ENCODE results near the gene GPR151.
"Not testable (repeated sequence)": the region's sequence is repeated elsewhere in the genome, so short reads cannot be mapped to it uniquely, and the experiment has no call there.

Gene GPR151

DNA sequence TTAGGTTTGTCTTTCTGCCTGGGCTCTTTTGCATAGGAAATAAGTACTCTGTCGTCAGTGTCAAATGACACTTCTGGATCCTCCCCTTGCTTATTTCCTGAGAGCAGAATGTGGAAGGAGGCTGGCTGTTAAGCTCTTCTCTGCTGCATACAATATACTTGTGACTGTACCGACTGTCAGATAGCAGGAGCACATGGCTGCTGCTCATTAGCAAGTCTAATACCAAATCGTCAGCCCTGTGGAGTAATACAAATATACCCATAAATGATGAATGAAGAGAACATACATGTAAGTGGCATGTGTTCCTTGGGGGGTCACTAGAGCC is at the start of gene GPR151:
GPR151 (minus strand) TSS at position 40 of the 325 bp plus-strand sequence. CDS start 77 bp downstream, outside the sequence.
- DNase-seq = no peak

GRCh38 chr5:146564007-146564762 is 48.2 kb upstream of the GPR151 start:
- DNase-seq = no peak

- no peak for DNase-seq
These were observed 46.5 kb upstream of the GPR151 start for GRCh38 chr5:146562461-146562860.

GRCh38 chr5:146561711-146562110 is 45.7 kb upstream of the GPR151 start:
- no peak for DNase-seq

- no peak for DNase-seq
These were observed 44.3 kb upstream of the GPR151 start for GRCh38 chr5:146560205-146560812.

DNA sequence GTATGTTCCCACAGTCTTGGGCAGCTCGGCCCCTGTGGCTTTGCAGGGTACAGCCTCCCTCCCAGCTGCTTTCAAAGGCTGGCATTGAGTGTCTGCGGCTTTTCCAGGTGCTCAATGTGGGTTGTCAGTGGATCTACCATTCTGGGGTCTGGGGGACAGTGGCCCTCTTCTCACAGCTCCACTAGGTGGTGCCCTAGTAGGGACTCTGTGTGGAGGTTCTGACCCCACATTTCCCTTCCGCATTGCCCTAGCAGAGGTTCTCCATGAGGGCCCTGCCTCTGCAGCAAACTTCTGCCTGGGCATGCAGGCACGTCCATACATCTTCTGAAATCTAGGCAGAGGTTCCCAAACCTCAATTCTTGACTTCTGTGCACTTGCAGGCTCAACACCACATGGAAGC is 40.9 kb upstream of the GPR151 start:
- not testable (repeated sequence) for DNase-seq

DNA sequence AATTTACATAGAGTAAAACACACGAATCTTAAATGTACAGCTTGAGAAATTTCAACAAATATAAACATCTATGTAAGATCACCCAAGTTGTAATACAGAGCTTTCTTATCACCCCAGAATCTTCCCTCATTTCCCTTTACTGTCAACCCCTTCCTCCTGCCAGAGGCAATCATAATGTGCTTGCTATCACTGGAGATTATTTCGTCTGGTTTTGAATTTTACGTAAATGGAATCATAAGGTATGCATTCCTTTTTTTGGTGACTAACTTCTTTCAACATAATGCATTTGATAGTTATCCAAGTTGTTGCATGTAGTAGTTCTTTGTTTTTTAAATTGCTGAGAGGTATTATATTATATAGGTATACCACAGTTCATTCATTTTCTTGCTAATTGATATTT is 37.5 kb upstream of the GPR151 start:
- no peak for DNase-seq

DNA sequence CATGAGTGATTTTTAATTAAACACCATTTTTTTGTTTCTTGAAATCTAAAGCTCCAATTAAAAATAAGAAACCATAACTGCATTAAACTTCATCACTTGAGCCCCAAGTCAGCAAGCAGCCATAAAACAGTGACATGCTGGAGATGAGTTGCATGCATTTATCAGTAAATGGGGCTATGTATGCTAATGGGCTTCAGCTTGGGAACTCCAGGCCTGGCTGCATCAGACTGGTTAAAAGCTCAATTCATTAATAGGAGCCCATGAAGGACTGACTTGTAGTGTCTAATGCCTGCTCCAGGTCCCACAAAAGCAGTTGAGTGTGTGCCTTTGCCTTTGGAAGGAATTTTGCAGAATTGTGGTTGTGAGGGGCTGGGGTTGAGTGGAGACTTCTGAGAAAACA is 33.6 kb upstream of the GPR151 start:
- no peak for DNase-seq

- no peak for DNase-seq
These were observed 32.9 kb upstream of the GPR151 start for GRCh38 chr5:146548781-146549449.

- DNase-seq = no peak
These were observed 28.2 kb upstream of the GPR151 start for GRCh38 chr5:146544232-146544631.

- DNase-seq = peak; percentile 77
These were observed 26.2 kb upstream of the GPR151 start for GRCh38 chr5:146541958-146542849.

GRCh38 chr5:146540414-146540813 is 24.4 kb upstream of the GPR151 start:
- no peak for DNase-seq

DNA sequence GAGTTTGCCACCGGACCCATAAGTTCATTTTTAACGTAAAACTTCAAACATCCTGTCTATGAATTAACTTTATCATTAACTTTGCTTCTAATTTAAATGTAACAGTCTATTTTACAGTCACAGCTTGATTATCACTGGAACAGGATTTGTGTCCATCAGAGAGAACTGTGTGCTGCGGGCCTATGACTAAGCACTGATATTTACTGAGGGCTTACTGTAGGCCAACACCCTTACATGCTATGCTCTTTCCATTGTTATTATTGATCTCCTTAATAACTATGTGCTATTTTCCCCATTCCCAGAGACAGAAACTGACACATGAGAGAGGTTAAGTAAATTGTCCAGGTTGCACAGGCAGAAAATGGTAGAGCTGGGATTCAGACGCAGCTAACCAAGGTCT is 24.0 kb upstream of the GPR151 start:
- no peak for DNase-seq

GRCh38 chr5:146538432-146538831 is 22.4 kb upstream of the GPR151 start:
- DNase-seq = no peak

- no peak for DNase-seq
These were observed 17.9 kb upstream of the GPR151 start for GRCh38 chr5:146533882-146534281.

- DNase-seq = peak; percentile 67
These were observed 17.4 kb upstream of the GPR151 start for GRCh38 chr5:146533260-146533857.

- no peak for DNase-seq
These were observed 14.0 kb upstream of the GPR151 start for GRCh38 chr5:146529984-146530383.

DNA sequence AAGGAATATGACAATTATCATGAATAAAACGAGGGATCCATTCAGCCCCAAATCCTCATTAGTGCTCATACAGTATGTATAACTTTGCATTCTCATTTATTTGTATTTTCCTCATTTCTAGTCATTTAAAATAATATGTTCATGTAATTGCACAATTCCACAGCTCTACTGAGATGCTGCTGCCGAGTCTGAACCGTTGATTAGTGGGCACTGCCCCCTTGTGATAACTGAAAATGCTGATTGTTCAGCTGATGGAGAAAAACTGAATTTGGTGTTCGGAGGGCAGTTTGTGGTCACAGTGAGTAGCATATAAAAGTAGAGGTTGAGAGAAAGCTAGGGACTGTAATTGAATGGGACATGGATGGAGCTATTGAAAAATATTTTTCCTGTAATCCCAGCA is 12.2 kb upstream of the GPR151 start:
- DNase-seq = no peak

DNA sequence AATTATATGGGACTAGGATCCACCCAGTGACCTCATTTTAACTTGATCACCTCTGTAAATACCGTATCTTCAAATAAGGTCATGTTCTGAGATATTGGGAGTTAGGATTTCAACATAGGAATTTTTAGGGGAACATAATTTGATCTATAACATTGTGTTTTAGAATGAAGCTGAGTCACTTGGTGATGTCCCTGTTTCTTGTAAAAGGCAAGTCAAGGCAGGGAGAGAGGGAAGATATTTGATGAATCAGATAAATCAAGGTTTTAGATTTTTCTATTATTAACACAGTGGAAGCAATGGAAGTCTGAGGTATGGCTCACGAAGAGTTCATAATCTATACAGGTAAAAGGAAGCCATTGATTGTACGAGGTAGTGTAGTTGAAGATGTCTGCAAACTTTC is 11.8 kb upstream of the GPR151 start:
- no peak for DNase-seq

DNA sequence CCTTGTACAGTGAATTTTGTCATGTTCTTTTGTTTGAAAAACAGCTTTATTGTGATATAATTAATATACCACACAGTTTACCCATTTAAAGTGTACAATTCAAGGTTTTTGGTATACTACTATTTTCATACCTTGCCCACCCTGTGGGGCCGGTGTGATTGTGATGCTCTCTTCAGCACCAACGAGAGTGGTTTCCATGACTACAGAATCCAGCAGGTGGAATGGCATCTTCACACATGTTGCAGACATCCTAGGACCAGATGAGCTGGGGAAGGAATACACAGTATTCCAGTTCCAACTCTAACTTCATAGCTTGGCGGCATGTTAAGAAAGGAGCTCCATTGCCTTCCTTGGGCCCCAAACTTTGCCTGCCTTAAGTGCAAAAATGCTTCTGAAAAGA is 7.7 kb upstream of the GPR151 start:
- DNase-seq = no peak

- no peak for DNase-seq
These were observed 5.6 kb upstream of the GPR151 start for GRCh38 chr5:146521403-146522106.

DNA sequence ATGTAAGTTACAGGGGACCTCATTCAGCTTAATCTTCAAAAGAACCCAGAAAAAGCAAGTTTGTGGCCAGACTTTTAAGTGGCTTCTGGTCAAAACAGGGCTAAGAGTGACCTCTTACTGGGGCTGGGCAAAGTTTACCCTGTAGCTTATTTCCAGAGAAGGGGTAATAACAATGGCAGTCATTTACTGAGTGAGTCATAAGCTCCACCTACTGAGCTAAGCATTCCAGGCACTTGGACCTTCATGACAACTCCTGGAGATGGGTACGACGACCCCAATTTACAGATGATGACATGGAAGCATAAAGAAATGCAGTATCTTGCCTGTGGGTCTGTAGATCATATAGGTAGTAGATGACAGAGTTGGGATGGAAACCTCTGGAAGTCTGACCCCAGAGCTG is 4.7 kb upstream of the GPR151 start:
- no peak for DNase-seq

Measured in right forelimb (tissue), 1 donor.